Astrocyte of the spinal cord (primary cell): ENCODE measurements around the gene SENP2.
A peak's percentile ranks its signal among the peaks of the same experiment; 100 is the strongest.

Experiments
- DNase-seq: peaks from one replicate; pipeline ENCODE4 v3.0.0; 2011; ENCODE audit warnings: low read depth, low spot score
- H3K4me3 ChIP-seq: 2 replicates; pipeline ENCODE4 v1.5.1; 2011; ENCODE audit warnings: low read depth, mild to moderate bottlenecking, low read length, moderate library complexity
- CTCF ChIP-seq: IDR thresholded peaks from 2 replicates; pipeline ENCODE4 v1.5.1; 2012; ENCODE audit warnings: low read depth, mild to moderate bottlenecking, low read length, inconsistent platforms
- in situ Hi-C: cut with HindIII; loops from 2 replicates; pipeline ENCODE4 v1.10.0; 2017; ENCODE audit warnings: low sequenced_read_pairs

Gene SENP2

GRCh38 chr3:185645596-185646381 is 59.7 kb downstream of the SENP2 start:
- peak; percentile 45 for DNase-seq
- no peak overlapping the region for H3K4me3 ChIP-seq
- in situ Hi-C loops: no loop called here
- no peak for TF ChIP-seq CTCF

- in situ Hi-C loops: no loop called here
- TF ChIP-seq CTCF: no peak
- H3K4me3 ChIP-seq: no peak overlapping the region
- DNase-seq: peak; percentile 39
Observed at GRCh38 chr3:185646382-185647133, 60.5 kb downstream of the SENP2 start.

GRCh38 chr3:185647134-185647879 is 61.2 kb downstream of the SENP2 start:
- DNase-seq: peak; percentile 9
- H3K4me3 ChIP-seq: no peak overlapping the region
- in situ Hi-C loops: no loop called here
- TF ChIP-seq CTCF: no peak

GRCh38 chr3:185647880-185648210 is 61.8 kb downstream of the SENP2 start:
- no peak for TF ChIP-seq CTCF
- H3K4me3 ChIP-seq: no peak overlapping the region
- in situ Hi-C loops: no loop called here
- DNase-seq: peak; percentile 55

- DNase-seq: no peak
- in situ Hi-C loops: no loop called here
Observed at GRCh38 chr3:185648396-185648795, 62.3 kb downstream of the SENP2 start.

More at GRCh38 chr3:185648396-185648795, 62.3 kb downstream of the SENP2 start:
- no peak for TF ChIP-seq CTCF
- H3K4me3 ChIP-seq: no peak overlapping the region
